Activated CD4-positive, CD25-positive, alpha-beta regulatory T cell treated with anti-CD3 and anti-CD28 coated beads, Interleukin-2, amount 50 U/mL, for 24 hours (primary cell): ENCODE data around the gene CSNK2A2.

Source experiments
- ATAC-seq, 2 donors: fragments of 150-1000 bp; cut with Tn5 transposase; one replicate each; pipeline ENCODE4 v1.10.0; 2021; ENCODE audit warnings: mild to moderate bottlenecking in 1 of 2, moderate library complexity in 1 of 2

Gene CSNK2A2

GRCh38 chr16:58109881-58110280 is 88.0 kb downstream of the CSNK2A2 start:
- no peak for ATAC-seq

GRCh38 chr16:58109330-58109729 is 88.6 kb downstream of the CSNK2A2 start:
- ATAC-seq, result no peak
